H1 (cell line): ENCODE measurements around the gene GOSR1. TPM values are rescaled to one million over a fixed set of nuclear protein-coding genes. Genes with fewer than 3 reads are reported as not detected.

Source experiments
- CTCF ChIA-PET: fragments of 300-600 bp; sonication (Branson Sonifier 250); formaldehyde crosslinking; loops from one replicate; lab custom pipeline; 2021; ENCODE audit not compliant: partially characterized antibody; lab: Charles Lee
- POLR2A ChIA-PET: fragments of 300-600 bp; sonication (Branson Sonifier 250); formaldehyde crosslinking; loops from one replicate; lab custom pipeline; 2021; ENCODE audit warnings: inconsistent platforms; ENCODE audit not compliant: partially characterized antibody; lab: Charles Lee
- DNase-seq, 2 experiments: peaks; one replicate each; pipeline versions ENCODE4 v3.0.0 to v3.0.0-alpha.2; 2010 to 2022; ENCODE audit warnings: low spot score in 2 of 2, low read depth in 1 of 2, mixed read lengths in 1 of 2
- FAIRE-seq: peaks from 2 replicates; lab custom pipeline; 2011; peaks lifted over from hg19 to GRCh38; lab: Jason Lieb, UNC
- H2AFZ ChIP-seq: 2 replicates; pipeline ENCODE4 v1.8.1; 2012; ENCODE audit warnings: low read length, inconsistent platforms
- H2AK5ac ChIP-seq: 2 replicates; pipeline ENCODE4 v1.6.1; 2013; ENCODE audit warnings: low read depth, low read length
- H2BK120ac ChIP-seq: replicated peaks from 2 replicates; pipeline ENCODE3; 2013; ENCODE audit warnings: low read depth, low read length, inconsistent platforms
- H2BK12ac ChIP-seq: 2 replicates; pipeline ENCODE4 v1.6.1; 2013; ENCODE audit warnings: low read depth, low read length
- H2BK15ac ChIP-seq: 2 replicates; pipeline ENCODE4 v1.6.1; 2013; ENCODE audit warnings: low read length
- H2BK20ac ChIP-seq: 2 replicates; pipeline ENCODE4 v1.6.1; 2013; ENCODE audit warnings: low read length
- H2BK5ac ChIP-seq: 2 replicates; pipeline ENCODE4 v1.6.1; 2013; ENCODE audit warnings: low read depth, low read length
- H3K14ac ChIP-seq: 2 replicates; pipeline ENCODE4 v1.6.1; 2013; ENCODE audit warnings: inconsistent platforms; ENCODE audit not compliant: insufficient read length
- H3K18ac ChIP-seq: 2 replicates; pipeline ENCODE4 v1.6.1; 2013; ENCODE audit warnings: low read length; ENCODE audit errors: extremely low read depth
- H3K23ac ChIP-seq: 2 replicates; pipeline ENCODE4 v1.6.1; 2013; ENCODE audit warnings: inconsistent platforms; ENCODE audit not compliant: insufficient read length
- H3K23me2 ChIP-seq: 2 replicates; pipeline ENCODE4 v1.6.1; 2013; ENCODE audit warnings: low read depth, low read length
- H3K27ac ChIP-seq: 2 replicates; pipeline ENCODE4 v1.6.1; 2011; ENCODE audit warnings: low read depth, low read length, inconsistent platforms
- H3K27me3 ChIP-seq, 4 experiments: replicated peaks in 1 of 4; 1 replicate in 1 of 4; 2 replicates in 3 of 4; pipeline versions ENCODE4 v1.6.1 to v1.8.1; 2011 to 2013; ENCODE audit warnings: low read length in 3 of 4, mild to moderate bottlenecking in 3 of 4, inconsistent platforms in 2 of 4, mixed read lengths in 2 of 4, moderate library complexity in 1 of 4; ENCODE audit not compliant: control insufficient read depth in 3 of 4, insufficient read depth in 3 of 4; ENCODE audit errors: extremely low read depth in 1 of 4
- H3K36me3 ChIP-seq, 4 experiments: 2 replicates each; pipeline versions ENCODE4 v1.6.1 to v1.8.1; 2011 to 2013; ENCODE audit warnings: mild to moderate bottlenecking in 4 of 4, low read length in 3 of 4, moderate library complexity in 2 of 4, control low read depth in 1 of 4, inconsistent platforms in 1 of 4; ENCODE audit not compliant: insufficient read depth in 4 of 4, control insufficient read depth in 2 of 4
- H3K4ac ChIP-seq: replicated peaks from 2 replicates; pipeline ENCODE3; 2013; ENCODE audit warnings: low read length, low read depth, mixed read lengths, inconsistent platforms; ENCODE audit not compliant: insufficient read length
- H3K4me1 ChIP-seq, 4 experiments: replicated peaks in 1 of 4; 1 replicate in 1 of 4; 2 replicates in 3 of 4; pipeline versions ENCODE4 v1.6.1 to v1.8.1; 2011 to 2013; ENCODE audit warnings: low read length in 3 of 4, inconsistent platforms in 2 of 4, mixed read lengths in 1 of 4; ENCODE audit not compliant: insufficient read depth in 4 of 4, control insufficient read depth in 3 of 4
- H3K4me2 ChIP-seq, 2 experiments: 2 replicates each; pipeline versions ENCODE4 v1.6.1 to v1.8.1; 2011 to 2013; ENCODE audit warnings: low read depth in 2 of 2, low read length in 2 of 2, control low read depth in 1 of 2, inconsistent platforms in 1 of 2, mild to moderate bottlenecking in 1 of 2; ENCODE audit not compliant: insufficient read depth in 1 of 2
- H3K4me3 ChIP-seq, 4 experiments: fragments of 200-600, 300-600 bp in 1 of 4; sonication (generic), shearing (Covaris generic), sonication (Bioruptor Twin) in 1 of 4; 2 replicates each; pipeline versions ENCODE4 v1.5.1 to v1.8.1; 2011 to 2016; ENCODE audit warnings: low read length in 4 of 4, low read depth in 3 of 4, control low read depth in 2 of 4, inconsistent platforms in 2 of 4, mild to moderate bottlenecking in 2 of 4, mixed read lengths in 1 of 4, moderate library complexity in 1 of 4; ENCODE audit not compliant: insufficient read depth in 2 of 4; ENCODE audit errors: extremely low read depth in 1 of 4
- H3K56ac ChIP-seq: replicated peaks from 2 replicates; pipeline ENCODE3; 2013; ENCODE audit warnings: low read depth, mild to moderate bottlenecking, mixed read lengths, low read length, inconsistent platforms; ENCODE audit not compliant: insufficient read length
- H3K79me1 ChIP-seq: 2 replicates; pipeline ENCODE4 v1.6.1; 2013; ENCODE audit warnings: low read depth, low read length, control low read depth
- H3K79me2 ChIP-seq, 2 experiments: 2 replicates each; pipeline versions ENCODE4 v1.6.1 to v1.8.1; 2012 to 2013; ENCODE audit warnings: low read length in 2 of 2, mild to moderate bottlenecking in 2 of 2, inconsistent platforms in 1 of 2; ENCODE audit not compliant: insufficient read depth in 2 of 2, control insufficient read depth in 1 of 2
- H3K9ac ChIP-seq, 4 experiments: replicated peaks in 1 of 4; 1 replicate in 1 of 4; 2 replicates in 3 of 4; pipeline versions ENCODE4 v1.6.1 to v1.8.1; 2011 to 2013; ENCODE audit warnings: low read depth in 3 of 4, low read length in 3 of 4, control low read depth in 2 of 4, mild to moderate bottlenecking in 2 of 4, moderate library complexity in 2 of 4, inconsistent platforms in 1 of 4; ENCODE audit errors: extremely low read depth in 1 of 4
- H3K9me3 ChIP-seq, 2 experiments: 2 replicates each; pipeline versions ENCODE4 v1.6.1 to v1.8.1; 2012 to 2013; ENCODE audit warnings: mild to moderate bottlenecking in 2 of 2, moderate library complexity in 2 of 2, control low read depth in 1 of 2, inconsistent platforms in 1 of 2, low read depth in 1 of 2, low read length in 1 of 2, mixed read lengths in 1 of 2; ENCODE audit not compliant: insufficient read depth in 2 of 2
- H4K20me1 ChIP-seq, 2 experiments: replicated peaks in 1 of 2; 2 replicates each; pipeline versions ENCODE3 to v1.8.1; 2011 to 2013; ENCODE audit warnings: inconsistent platforms in 2 of 2, low read length in 2 of 2, mild to moderate bottlenecking in 1 of 2; ENCODE audit not compliant: insufficient read depth in 2 of 2, control insufficient read depth in 1 of 2
- H4K5ac ChIP-seq: 2 replicates; pipeline ENCODE4 v1.6.1; 2013; ENCODE audit warnings: low read length, low read depth, mixed read lengths, inconsistent platforms; ENCODE audit not compliant: insufficient read length
- H4K8ac ChIP-seq: 2 replicates; pipeline ENCODE4 v1.8.0; 2013; ENCODE audit warnings: mild to moderate bottlenecking, moderate library complexity, low read length, inconsistent platforms; ENCODE audit not compliant: insufficient read depth; ENCODE audit errors: extremely low read depth
- H4K91ac ChIP-seq: replicated peaks from 2 replicates; pipeline ENCODE3; 2013; ENCODE audit warnings: low read length, mixed read lengths, inconsistent platforms; ENCODE audit not compliant: insufficient read length
- CBX8 ChIP-seq: fragments of 300-800, 300-1000 bp; sonication (generic); IDR thresholded peaks from 2 replicates; pipeline ENCODE4 v1.7.1; 2016; ENCODE audit warnings: low read depth, low read length, borderline replicate concordance
- EGR1 ChIP-seq: IDR thresholded peaks from 2 replicates; pipeline ENCODE4 v1.6.1; 2011; ENCODE audit warnings: low read depth, low read length, borderline replicate concordance
- EP300 ChIP-seq, 2 experiments: IDR thresholded peaks; 1 replicate in 1 of 2; 2 replicates in 1 of 2; pipeline ENCODE4 v1.6.1; 2011 to 2012; ENCODE audit warnings: low read depth in 2 of 2, low read length in 2 of 2, mild to moderate bottlenecking in 2 of 2, borderline replicate concordance in 1 of 2, inconsistent platforms in 1 of 2, moderate library complexity in 1 of 2
- GABPA ChIP-seq: IDR thresholded peaks from 2 replicates; pipeline ENCODE4 v1.6.1; 2011; ENCODE audit warnings: mild to moderate bottlenecking, low read length, moderate library complexity, borderline replicate concordance; ENCODE audit not compliant: insufficient read depth
- GTF2F1 ChIP-seq: IDR thresholded peaks from 2 replicates; pipeline ENCODE4 v1.6.1; 2012; ENCODE audit warnings: low read depth, low read length, improper control_type of control experiment, borderline replicate concordance
- POLR2A ChIP-seq, 2 experiments: IDR thresholded peaks; 1 replicate in 1 of 2; 2 replicates in 1 of 2; pipeline ENCODE4 v1.6.1; 2011; ENCODE audit warnings: low read depth in 2 of 2, low read length in 2 of 2, mild to moderate bottlenecking in 2 of 2; ENCODE audit errors: control extremely low read depth in 1 of 2
- RAD21 ChIP-seq, 2 experiments: IDR thresholded peaks in 1 of 2; conservative IDR thresholded peaks in 1 of 2; 2 replicates each; pipeline ENCODE4 v1.6.1; 2011; ENCODE audit warnings: low read depth in 2 of 2, low read length in 2 of 2, improper control_type of control experiment in 1 of 2, inconsistent platforms in 1 of 2, mild to moderate bottlenecking in 1 of 2, moderate library complexity in 1 of 2
- RFX5 ChIP-seq: IDR thresholded peaks from 2 replicates; pipeline ENCODE4 v1.6.1; 2011; ENCODE audit warnings: low read depth, low read length, improper control_type of control experiment, borderline replicate concordance
- RNF2 ChIP-seq: fragments of 200-900, 300-1000 bp; sonication (generic); IDR thresholded peaks from 2 replicates; pipeline ENCODE4 v1.7.1; 2016; ENCODE audit warnings: borderline replicate concordance, low read depth, mild to moderate bottlenecking, antibody characterized with exemption, low read length; ENCODE audit not compliant: poor library complexity, severe bottlenecking; ENCODE audit errors: missing control alignments
- SIN3A ChIP-seq, 2 experiments: IDR thresholded peaks in 1 of 2; conservative IDR thresholded peaks in 1 of 2; 2 replicates each; pipeline ENCODE4 v1.6.1; 2011 to 2012; ENCODE audit warnings: low read length in 2 of 2, improper control_type of control experiment in 1 of 2, low read depth in 1 of 2, mild to moderate bottlenecking in 1 of 2
- TEAD4 ChIP-seq: IDR thresholded peaks from 2 replicates; pipeline ENCODE4 v1.6.1; 2012; ENCODE audit warnings: low read depth, low read length, inconsistent platforms, mixed read lengths
- ZNF274 ChIP-seq: IDR thresholded peaks from 2 replicates; pipeline ENCODE4 v1.7.0; 2012; ENCODE audit warnings: low read length, borderline replicate concordance; ENCODE audit errors: extremely low read depth
- polyA plus RNA-seq, 7 experiments: library from polyadenylated mRNA; depleted of rRNA in 3 of 7; stranded (reverse) in 5 of 7; unstranded in 2 of 7; fragments of >200 nt in 5 of 7; fragments of 200-250 nt in 2 of 7; gene quantifications; 1 replicate in 5 of 7; 2 replicates in 1 of 7; 4 replicates in 1 of 7; pipeline versions ENCODE4 v1.2.1 to v1.2.3, GENCODE V29; 2011 to 2013; ENCODE audit warnings: missing spikeins in 2 of 7, mixed read lengths in 2 of 7
- total RNA-seq: library from RNA; stranded (reverse); fragmentation: NEBNext Ultra II Directional; extraction: Animal tissue kit (Norgen Biotek cat#: 25700); gene quantifications from 2 replicates; pipeline ENCODE4 v1.2.1, GENCODE V29; 2021
- TF ChIP-seq, protein P1 (sequence below): IDR thresholded peaks from 2 replicates; pipeline ENCODE4 v1.6.1; 2012; ENCODE audit warnings: inconsistent platforms

Gene GOSR1
- total and polyA plus RNA-seq, 2 of the 8 experiments (the other 6 are each of a cell fraction or from before 2014, with no cell fraction given): 9.2 to 43.3 TPM

DNA sequence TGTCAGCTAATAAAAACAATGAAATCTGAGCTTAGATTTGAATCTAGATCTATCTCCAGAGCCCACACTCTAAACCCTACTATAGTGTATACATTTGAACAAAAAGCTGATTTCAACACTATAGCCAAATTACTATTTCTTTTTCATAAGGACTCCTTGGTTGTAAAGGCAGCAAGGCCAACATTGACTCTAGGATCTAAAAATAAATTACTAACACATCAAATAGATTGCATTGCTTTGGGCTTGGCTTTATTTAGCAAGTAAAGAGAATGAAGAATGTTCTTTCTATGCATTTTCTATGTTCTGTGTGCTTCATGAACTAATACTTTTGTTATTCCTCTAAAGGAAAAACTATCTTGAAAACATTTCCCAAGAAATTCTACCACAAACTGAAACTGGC is 5.3 kb downstream of the GOSR1 start:
- ChIA-PET CTCF (interaction anchor here (0.7 to 1.0 kb wide), 2 partner anchors 83 to 128 kb away, joined by 3 to 5 read pairs; no protein-coding TSS in a partner anchor), POLR2A (no interaction called here)
- Histone ChIP-seq H4K20me1 (no peaks in the 10 kb centered on the region), H2BK15ac (no peak overlapping the region), H4K91ac (no peak overlapping the region), H4K5ac (no peak overlapping the region), H2BK120ac (no peak overlapping the region), H3K79me1 (no peaks in the 10 kb centered on the region), H3K36me3 (peaks cover 3 to 60% (median 31%) of the 10 kb centered on the region in 4 experiments; a peak in 7 of 8 replicates), H3K79me2 (peaks cover 3 to 17% of the 10 kb centered on the region in 2 experiments; a peak in 3 of 4 replicates), H3K23ac (no peak overlapping the region), H3K14ac (no peak overlapping the region), H3K4ac (no peak overlapping the region), H2BK20ac (no peak overlapping the region), H3K4me3 (no peak overlapping the region), H2BK12ac (no peak overlapping the region), H2AFZ (no peak overlapping the region), H3K27ac (no peak overlapping the region), H3K18ac (no peak overlapping the region), H3K23me2 (no peaks in the 10 kb centered on the region), H3K27me3 (no peaks in the 10 kb centered on the region), H3K9me3 (no peaks in the 10 kb centered on the region), H3K9ac (peak overlapping the region in 1 of 4 experiments; percentile 34; a peak in 1 of 7 replicates), H3K4me2 (no peak overlapping the region), H3K56ac (no peak overlapping the region), H2BK5ac (no peak overlapping the region), H3K4me1 (no peaks in the 10 kb centered on the region), H4K8ac (no peak overlapping the region), H2AK5ac (no peak overlapping the region)
- DNase-seq: no peak
- FAIRE-seq: no peak
- TF ChIP-seq TEAD4: no peak
- no peak for TF ChIP-seq SIN3A (conservative IDR thresholded peaks at IDR 0.05 in 1 of 2, IDR thresholded peaks at IDR 0.05 in 1 of 2; ENCODE audit: low read depth in 1 of 2, low read length in 2 of 2)
- TF ChIP-seq CBX8: no peak
- TF ChIP-seq, protein P1, sequence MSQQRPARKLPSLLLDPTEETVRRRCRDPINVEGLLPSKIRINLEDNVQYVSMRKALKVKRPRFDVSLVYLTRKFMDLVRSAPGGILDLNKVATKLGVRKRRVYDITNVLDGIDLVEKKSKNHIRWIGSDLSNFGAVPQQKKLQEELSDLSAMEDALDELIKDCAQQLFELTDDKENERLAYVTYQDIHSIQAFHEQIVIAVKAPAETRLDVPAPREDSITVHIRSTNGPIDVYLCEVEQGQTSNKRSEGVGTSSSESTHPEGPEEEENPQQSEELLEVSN: no peak
- no peak for TF ChIP-seq ZNF274
- no peak for TF ChIP-seq RAD21 (IDR thresholded peaks at IDR 0.05 in 1 of 2, conservative IDR thresholded peaks at IDR 0.05 in 1 of 2; ENCODE audit: low read depth in 2 of 2, low read length in 2 of 2)
- no peak for TF ChIP-seq GTF2F1
- no peak for TF ChIP-seq RNF2
- TF ChIP-seq RFX5: no peak
- TF ChIP-seq EGR1: no peak
- no peak for TF ChIP-seq EP300 (IDR thresholded peaks at IDR 0.05; ENCODE audit: borderline replicate concordance in 1 of 2, low read depth in 2 of 2, low read length in 2 of 2)
- no peak for TF ChIP-seq GABPA
- no peak for TF ChIP-seq POLR2A (IDR thresholded peaks at IDR 0.05; ENCODE audit: control extremely low read depth in 1 of 2, low read depth in 2 of 2, low read length in 2 of 2)
